B cell (primary cell): ENCODE measurements around the gene LCN10. TPM values are rescaled to one million over a fixed set of nuclear protein-coding genes. Genes with fewer than 3 reads are reported as not detected.

Source experiments
- ATAC-seq: fragments of 200-7000 bp; cut with Tn5 transposase; one replicate; pipeline ENCODE4 v1.10.0; 2021; ENCODE audit warnings: low read depth, mild to moderate bottlenecking, moderate number of reproducible peaks, moderate library complexity
- CTCF ChIA-PET: fragments of 350-600 bp; sonication (Branson Sonifier 250); formaldehyde crosslinking; loops from one replicate; lab custom pipeline; 2021; ENCODE audit warnings: antibody characterized with exemption, inconsistent platforms; lab: Charles Lee
- POLR2A ChIA-PET: fragments of 350-600 bp; sonication (Branson Sonifier 250); formaldehyde crosslinking; loops from one replicate; lab custom pipeline; 2021; ENCODE audit warnings: antibody characterized with exemption; lab: Charles Lee
- DNase-seq: peaks from one replicate; pipeline ENCODE4 v3.0.0; 2013
- H2AFZ ChIP-seq: 2 replicates; pipeline ENCODE4 v1.6.1; 2012; ENCODE audit warnings: mild to moderate bottlenecking, low read depth, low read length; ENCODE audit not compliant: insufficient read depth, poor library complexity, severe bottlenecking
- H3K27ac ChIP-seq, 2 donors: 1 replicate in 1 of 2; 2 replicates in 1 of 2; pipeline ENCODE4 v1.5.1; 2012 to 2013; ENCODE audit warnings: low read length in 2 of 2, mild to moderate bottlenecking in 2 of 2, moderate library complexity in 1 of 2
- H3K27me3 ChIP-seq, 4 experiments: fragments of 200-600 bp in 1 of 4; sonication (generic) in 1 of 4; replicated peaks in 1 of 4; 1 replicate in 2 of 4; 2 replicates in 2 of 4; pipeline versions ENCODE4 v1.6.1 to v1.7.0; 2013 to 2016; ENCODE audit warnings: low read length in 3 of 4, mild to moderate bottlenecking in 2 of 4, mixed read lengths in 1 of 4, moderate library complexity in 1 of 4; ENCODE audit not compliant: insufficient read depth in 4 of 4, control insufficient read depth in 3 of 4; ENCODE audit errors: control extremely low read depth in 1 of 4
- H3K36me3 ChIP-seq, 2 experiments: replicated peaks in 1 of 2; 1 replicate in 1 of 2; 2 replicates in 1 of 2; pipeline versions ENCODE4 v1.6.1 to v1.7.1; 2013; ENCODE audit warnings: low read length in 1 of 2; ENCODE audit not compliant: insufficient read depth in 2 of 2, control insufficient read depth in 1 of 2; ENCODE audit errors: control extremely low read depth in 1 of 2, extremely low read depth in 1 of 2
- H3K4me1 ChIP-seq, 2 donors: fragments of 200-600 bp in 1 of 2; sonication (generic) in 1 of 2; 1 replicate in 1 of 2; 2 replicates in 1 of 2; pipeline versions ENCODE4 v1.5.1 to v1.6.1; 2013 to 2017; ENCODE audit warnings: low read length in 2 of 2; ENCODE audit not compliant: control insufficient read depth in 2 of 2, insufficient read depth in 2 of 2
- H3K4me2 ChIP-seq: replicated peaks from 2 replicates; pipeline ENCODE3; 2012; ENCODE audit warnings: mild to moderate bottlenecking, low read depth, low read length; ENCODE audit not compliant: poor library complexity, severe bottlenecking
- H3K4me3 ChIP-seq, 5 experiments: fragments of 200-600 bp in 1 of 5; sonication (generic) in 1 of 5; 1 replicate in 3 of 5; 2 replicates in 2 of 5; pipeline versions ENCODE4 v1.5.1 to v1.7.0; 2011 to 2016; ENCODE audit warnings: low read length in 4 of 5, mild to moderate bottlenecking in 4 of 5, low read depth in 2 of 5, control low read depth in 1 of 5, moderate library complexity in 1 of 5; ENCODE audit not compliant: insufficient read depth in 1 of 5; ENCODE audit errors: control extremely low read depth in 1 of 5, extremely low read depth in 1 of 5
- H3K79me2 ChIP-seq: fragments of 200-600 bp; sonication (generic); one replicate; pipeline ENCODE4 v1.6.0; 2016; ENCODE audit warnings: low read length; ENCODE audit not compliant: control insufficient read depth, insufficient read depth
- H3K9ac ChIP-seq: fragments of 200-600 bp; sonication (generic); 2 replicates; pipeline ENCODE4 v1.6.1; 2017; ENCODE audit warnings: mild to moderate bottlenecking, low read length, moderate library complexity
- H3K9me3 ChIP-seq, 3 donors: one replicate each; pipeline versions ENCODE4 v1.6.1 to v1.7.1; 2013; ENCODE audit warnings: low read length in 2 of 3; ENCODE audit not compliant: control insufficient read depth in 2 of 3, insufficient read depth in 1 of 3; ENCODE audit errors: control extremely low read depth in 1 of 3
- H4K20me1 ChIP-seq: 2 replicates; pipeline ENCODE4 v1.6.0; 2012; ENCODE audit warnings: mild to moderate bottlenecking, low read length; ENCODE audit not compliant: insufficient read depth, control insufficient read depth, poor library complexity, severe bottlenecking
- H3K27ac Mint-ChIP-seq: one replicate; pipeline ENCODE4 v1.8.0; 2021; ENCODE audit warnings: mixed read lengths
- H3K27me3 Mint-ChIP-seq: one replicate; pipeline ENCODE4 v1.8.0; 2021; ENCODE audit warnings: mixed read lengths
- H3K4me1 Mint-ChIP-seq: one replicate; pipeline ENCODE4 v1.8.0; 2021; ENCODE audit warnings: mixed read lengths
- H3K4me3 Mint-ChIP-seq: one replicate; pipeline ENCODE4 v1.8.0; 2021; ENCODE audit warnings: mixed read lengths
- H3K9me3 Mint-ChIP-seq: one replicate; pipeline ENCODE4 v1.8.0; 2022; ENCODE audit warnings: mixed read lengths; ENCODE audit not compliant: insufficient read depth
- EZH2 ChIP-seq: IDR thresholded peaks from 2 replicates; pipeline ENCODE4 v1.6.1; 2012; ENCODE audit warnings: borderline replicate concordance, low read depth, mild to moderate bottlenecking, moderate library complexity, low read length; ENCODE audit not compliant: insufficient read depth, poor library complexity, severe bottlenecking
- WGBS: methylation state at CpG from one replicate; pipeline ENCODE4 v1.1.5; 2013; ENCODE audit warnings: missing lambda C conversion rate; ENCODE audit not compliant: insufficient coverage; 5-methylcytosine and 5-hydroxymethylcytosine counted together
- intact Hi-C: fragments of 100-400 bp; cut with micrococcal nuclease; formaldehyde crosslinking; loops from one replicate; pipeline ENCODE4 v1.10.0; 2022
- polyA plus RNA-seq: library from polyadenylated mRNA; depleted of rRNA; stranded (reverse); fragments of >200 nt; gene quantifications from 2 replicates; pipeline ENCODE4 v1.2.3, GENCODE V29; 2012
- total RNA-seq, 2 donors: library from RNA; stranded (reverse); fragments of 120-200 nt in 1 of 2; gene quantifications; 1 replicate in 1 of 2; 2 replicates in 1 of 2; pipeline versions ENCODE4 v1.2.3 to v1.2.4, GENCODE V29; 2013 to 2022
- TF ChIP-seq, protein P1 (sequence below): fragments of 200-600 bp; IDR thresholded peaks from one replicate; pipeline ENCODE4 v1.8.0; 2022; ENCODE audit warnings: antibody characterized with exemption, mild to moderate bottlenecking

LCN10 gene
- total and polyA plus RNA-seq, 2 donors (not counting 1 experiment from before 2014, with no cell fraction given) = 76.3 to 93.0 TPM

DNA sequence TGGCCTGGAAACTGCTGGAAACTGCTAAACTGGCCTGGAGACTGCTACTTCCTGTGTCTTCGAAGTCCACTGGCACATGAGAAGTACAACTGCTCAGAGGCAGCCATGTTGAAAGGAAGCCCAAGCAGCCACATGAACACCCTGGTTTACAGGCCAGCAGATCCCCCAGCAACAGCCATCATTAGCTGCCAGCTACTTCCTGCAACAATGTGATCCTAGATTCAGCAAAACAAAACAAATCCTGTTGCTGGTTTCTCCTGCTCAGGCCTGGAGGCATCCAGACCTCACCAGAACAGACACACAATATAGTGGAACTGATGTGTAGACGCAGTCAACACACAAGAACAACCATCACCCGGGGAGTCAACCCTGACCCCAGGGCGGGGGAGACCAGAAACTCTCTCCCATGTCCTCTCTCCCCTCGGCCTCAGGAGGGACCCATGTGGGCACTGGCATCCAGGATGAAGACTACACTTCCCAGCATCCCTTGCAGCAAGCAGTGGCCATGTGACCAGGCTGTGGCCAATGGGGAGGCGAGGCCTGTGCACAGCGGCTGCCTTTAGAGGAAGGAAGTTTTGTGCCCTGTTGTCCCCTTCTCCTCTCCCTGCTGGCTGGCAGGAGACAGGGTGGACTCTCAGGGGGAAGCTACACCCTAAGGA, 30.8 kb upstream of the LCN10 start:
- DNase-seq (peak; percentile 69), ATAC-seq (peak; percentile 85)
- no peaks in the 10 kb centered on the region for H4K20me1 ChIP-seq
- Mint-ChIP-seq H3K4me1 (peaks cover 13% of the 10 kb centered on the region), H3K4me3 (no peak overlapping the region), H3K9me3 (peaks cover 6% of the 10 kb centered on the region), H3K27ac (no peak overlapping the region), H3K27me3 (peaks cover 18% of the 10 kb centered on the region)
- no peaks in the 10 kb centered on the region for H3K36me3 ChIP-seq
- H3K27ac ChIP-seq = no peak overlapping the region
- H3K4me2 ChIP-seq = peak overlapping the region; percentile 34
- WGBS = 60% methylated on average over 6 of the region's 7 CpGs
- H3K9ac ChIP-seq = no peak overlapping the region
- H3K4me1 ChIP-seq = peaks cover 7 to 11% of the 10 kb centered on the region in 2 donors
- peaks cover 0 to 10% (median 6%) of the 10 kb centered on the region in 3 donors for H3K9me3 ChIP-seq
- no peaks in the 10 kb centered on the region for H3K79me2 ChIP-seq
- POLR2A ChIA-PET = no interaction called here
- no peak overlapping the region for H3K4me3 ChIP-seq
- CTCF ChIA-PET = no interaction called here
- TF ChIP-seq, protein P1, sequence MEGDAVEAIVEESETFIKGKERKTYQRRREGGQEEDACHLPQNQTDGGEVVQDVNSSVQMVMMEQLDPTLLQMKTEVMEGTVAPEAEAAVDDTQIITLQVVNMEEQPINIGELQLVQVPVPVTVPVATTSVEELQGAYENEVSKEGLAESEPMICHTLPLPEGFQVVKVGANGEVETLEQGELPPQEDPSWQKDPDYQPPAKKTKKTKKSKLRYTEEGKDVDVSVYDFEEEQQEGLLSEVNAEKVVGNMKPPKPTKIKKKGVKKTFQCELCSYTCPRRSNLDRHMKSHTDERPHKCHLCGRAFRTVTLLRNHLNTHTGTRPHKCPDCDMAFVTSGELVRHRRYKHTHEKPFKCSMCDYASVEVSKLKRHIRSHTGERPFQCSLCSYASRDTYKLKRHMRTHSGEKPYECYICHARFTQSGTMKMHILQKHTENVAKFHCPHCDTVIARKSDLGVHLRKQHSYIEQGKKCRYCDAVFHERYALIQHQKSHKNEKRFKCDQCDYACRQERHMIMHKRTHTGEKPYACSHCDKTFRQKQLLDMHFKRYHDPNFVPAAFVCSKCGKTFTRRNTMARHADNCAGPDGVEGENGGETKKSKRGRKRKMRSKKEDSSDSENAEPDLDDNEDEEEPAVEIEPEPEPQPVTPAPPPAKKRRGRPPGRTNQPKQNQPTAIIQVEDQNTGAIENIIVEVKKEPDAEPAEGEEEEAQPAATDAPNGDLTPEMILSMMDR = no peak
- TF ChIP-seq EZH2 = no peak
- intact Hi-C loops = no loop called here
- H2AFZ ChIP-seq = peak overlapping the region; percentile 67
- peaks cover 0 to 5% (median 2%) of the 10 kb centered on the region in 4 experiments for H3K27me3 ChIP-seq

DNA sequence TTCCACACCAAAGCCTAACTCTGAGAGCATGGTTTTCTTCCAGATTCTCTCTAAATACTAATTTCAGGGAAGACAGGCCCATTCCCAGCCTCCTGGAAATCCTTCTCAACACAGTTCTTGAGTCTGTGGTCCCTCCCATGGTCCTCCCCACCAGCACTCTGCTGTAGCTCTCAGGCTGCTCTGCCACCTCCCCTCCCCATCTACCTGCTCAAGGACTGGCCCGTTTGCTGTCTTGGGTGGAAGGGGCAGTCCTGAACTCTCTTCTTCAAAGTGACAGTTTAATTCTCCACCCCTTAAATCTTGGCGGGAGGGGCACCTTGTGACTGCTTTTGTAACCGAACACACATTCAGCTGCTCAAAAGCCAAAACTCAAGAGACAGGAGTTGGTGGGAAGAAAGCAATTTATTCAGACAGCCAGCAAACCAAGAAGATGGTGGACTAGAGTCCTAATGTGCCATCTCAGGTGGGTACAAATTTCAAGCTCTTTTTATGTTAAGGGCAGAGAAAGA, 29.2 kb upstream of the LCN10 start:
- Histone ChIP-seq H3K27ac (no peak overlapping the region), H3K36me3 (no peaks in the 10 kb centered on the region), H3K27me3 (peaks cover 0 to 8% (median 2%) of the 10 kb centered on the region in 4 experiments), H3K4me3 (no peak overlapping the region), H3K79me2 (no peaks in the 10 kb centered on the region), H3K9ac (no peak overlapping the region), H3K9me3 (peaks cover 0 to 10% (median 6%) of the 10 kb centered on the region in 3 donors), H4K20me1 (no peaks in the 10 kb centered on the region), H3K4me1 (peaks cover 17 to 26% of the 10 kb centered on the region in 2 donors), H2AFZ (no peak overlapping the region), H3K4me2 (no peak overlapping the region)
- H3K27ac Mint-ChIP-seq = no peak overlapping the region
- intact Hi-C loops = no loop called here
- H3K27me3 Mint-ChIP-seq = peaks cover 8% of the 10 kb centered on the region
- no peak overlapping the region for H3K4me3 Mint-ChIP-seq
- DNase-seq = no peak
- H3K9me3 Mint-ChIP-seq = peaks cover 6% of the 10 kb centered on the region
- H3K4me1 Mint-ChIP-seq = peaks cover 22% of the 10 kb centered on the region
- CTCF ChIA-PET = interaction anchor here (0.9 to 2.4 kb wide), 4 partner anchors 12 to 17 kb away, joined by 5 to 8 read pairs (median 6); partner anchors contain the start of gene LCN8
- ATAC-seq = no peak
- TF ChIP-seq EZH2 = no peak
- TF ChIP-seq, protein P1 = no peak
- whole genome bisulfite sequencing = 40% methylated on average over 1 of the region's 3 CpGs
- POLR2A ChIA-PET = no interaction called here
